Stomach (tissue), 9 donors: Measurements from ENCODE around the gene PSD4. TPM values are rescaled to one million over a fixed set of nuclear protein-coding genes. Genes with fewer than 3 reads are reported as not detected.

Source experiments
- DNase-seq, 2 donors: peaks; one replicate each; pipeline versions ENCODE4 v3.0.0 to v3.0.0-alpha.2; 2013 to 2019
- H3K27ac ChIP-seq, 5 donors: fragments of 200-600 bp in 4 of 5; sonication (generic) in 4 of 5; one replicate each; pipeline ENCODE4 v1.5.1; 2013 to 2019; ENCODE audit warnings: mild to moderate bottlenecking in 1 of 5, moderate library complexity in 1 of 5
- H3K27me3 ChIP-seq, 3 donors: fragments of 200-600 bp; sonication (generic); one replicate each; pipeline ENCODE4 v1.5.1; 2017 to 2019; ENCODE audit warnings: mixed run types in 1 of 3
- H3K36me3 ChIP-seq, 4 donors: fragments of 200-600 bp; sonication (generic); 1 replicate in 3 of 4; 2 replicates in 1 of 4; pipeline ENCODE4 v1.5.1; 2016 to 2019
- H3K4me1 ChIP-seq, 4 donors: fragments of 200-600 bp; sonication (generic); one replicate each; pipeline ENCODE4 v1.5.1; 2016 to 2019
- H3K4me3 ChIP-seq, 4 donors: fragments of 200-600 bp; sonication (generic) in 3 of 4; one replicate each; pipeline ENCODE4 v1.5.1; 2016 to 2019; ENCODE audit warnings: mild to moderate bottlenecking in 1 of 4
- H3K9me3 ChIP-seq, 4 donors: fragments of 200-600 bp; sonication (generic); one replicate each; pipeline ENCODE4 v1.5.1; 2016 to 2019
- EP300 ChIP-seq: sonication (generic); formaldehyde crosslinking; IDR thresholded peaks from one replicate; pipeline ENCODE4 v1.6.1; 2017; ENCODE audit warnings: antibody characterized with exemption
- POLR2A ChIP-seq, 4 donors: fragments of 450-650 bp; IDR thresholded peaks; one replicate each; pipeline ENCODE4 v1.6.1; 2016; ENCODE audit warnings: antibody characterized with exemption in 4 of 4, control low read depth in 2 of 4, mild to moderate bottlenecking in 1 of 4, moderate library complexity in 1 of 4
- POLR2AphosphoS5 ChIP-seq, 3 donors: sonication (generic); formaldehyde crosslinking; IDR thresholded peaks; one replicate each; pipeline ENCODE4 v1.6.1; 2016; ENCODE audit warnings: antibody characterized with exemption in 3 of 3
- WGBS, 5 donors: extraction: QIAGEN DNeasy Blood & Tissue Kit in 3 of 5; methylation state at CpG; one replicate each; pipeline versions ENCODE4 v1.1.5 to v1.1.7; 2013 to 2018; 5-methylcytosine and 5-hydroxymethylcytosine counted together
- intact Hi-C: fragments of 100-400 bp; cut with DNase I; formaldehyde crosslinking; loops from one replicate; pipeline ENCODE4 v1.15.1; 2023; ENCODE audit warnings: low total_unique reads
- polyA plus RNA-seq, 3 donors: library from polyadenylated mRNA; stranded (reverse); fragments of 200-250 nt; gene quantifications; one replicate each; pipeline ENCODE4 v1.2.3, GENCODE V29; 2013
- total RNA-seq, 5 donors: library from RNA; depleted of rRNA; stranded (reverse); fragments of >200 nt; gene quantifications; one replicate each; pipeline versions ENCODE4 v1.1.0 to v1.2.3, GENCODE V29; 2014 to 2016
- TF ChIP-seq, protein P1 (sequence below), 7 experiments: fragments of 450-650 bp in 4 of 7; fragments of 200-600 bp in 3 of 7; sonication (generic) in 3 of 7; IDR thresholded peaks; one replicate each; pipeline ENCODE4 v1.5.1; 2016 to 2019; ENCODE audit warnings: antibody characterized with exemption in 7 of 7, control low read depth in 2 of 7, mild to moderate bottlenecking in 1 of 7
- donor health status: healthy with polysubstance abuse.
- donor health status: Bipolar disorder and iron deficiency.
- donor health status: healthy.

Gene PSD4
- total and polyA plus RNA-seq, 8 donors = 19.9 to 146 (median 36.4) TPM

DNA sequence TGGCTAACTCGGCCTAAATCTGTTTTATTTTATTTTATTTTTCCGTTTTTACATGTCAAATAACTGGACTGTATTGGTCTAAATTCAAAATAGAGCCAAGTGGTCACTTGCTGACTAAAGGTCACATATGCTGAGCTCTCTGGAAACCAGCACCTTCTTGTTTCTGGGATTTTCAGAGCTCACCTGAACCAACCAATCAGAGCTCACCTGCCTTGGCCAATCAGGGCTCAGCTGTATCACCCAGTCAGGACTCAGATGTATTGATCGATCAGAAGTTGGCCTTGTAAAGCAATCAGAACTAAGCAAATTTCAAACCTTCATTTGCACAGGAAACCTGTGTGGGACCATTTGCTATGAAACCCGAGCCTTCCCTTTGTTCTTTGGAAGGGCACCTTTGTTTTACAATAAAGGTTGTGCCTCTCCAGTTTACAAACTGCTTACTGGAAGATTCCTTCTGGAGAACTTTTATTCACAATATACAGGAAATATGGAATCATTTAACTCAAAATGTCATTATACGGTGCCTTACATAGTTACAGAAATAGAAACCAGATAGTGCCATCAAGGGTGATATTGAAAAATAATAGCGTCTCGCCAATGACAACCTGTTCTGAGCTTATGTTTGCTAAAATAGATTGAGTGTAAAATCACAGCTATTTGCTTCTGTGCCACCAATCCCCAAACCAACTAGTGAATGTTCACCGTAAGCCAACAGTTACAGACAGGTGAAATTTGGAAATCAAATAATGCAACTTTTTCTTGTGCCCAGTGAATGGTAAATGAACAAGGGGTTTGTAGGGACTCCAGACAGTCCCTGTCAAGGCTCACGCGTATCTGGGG, 17.3 kb upstream of the PSD4 start:
- DNase-seq = peak in 1 of 2 donors; percentile 49
- Histone ChIP-seq H3K4me1 (peaks cover 10 to 39% (median 31%) of the 10 kb centered on the region in 4 donors), H3K36me3 (no peaks in the 10 kb centered on the region), H3K27me3 (peaks cover 0 to 29% (median 0%) of the 10 kb centered on the region in 3 donors), H3K4me3 (peak overlapping the region; percentile 54 to 66 (median 63)), H3K27ac (peak overlapping the region; percentile 63 to 97 (median 89)), H3K9me3 (no peaks in the 10 kb centered on the region)
- 33 to 46% (median 40%) methylated on average over 10 of the region's 10 CpGs for WGBS, 5 donors
- intact Hi-C loops = no loop called here
- TF ChIP-seq EP300 = no peak
- TF ChIP-seq POLR2AphosphoS5 (IDR thresholded peaks at IDR 0.05) = no peak
- no peak for TF ChIP-seq POLR2A (IDR thresholded peaks at IDR 0.05)
- TF ChIP-seq, protein P1, sequence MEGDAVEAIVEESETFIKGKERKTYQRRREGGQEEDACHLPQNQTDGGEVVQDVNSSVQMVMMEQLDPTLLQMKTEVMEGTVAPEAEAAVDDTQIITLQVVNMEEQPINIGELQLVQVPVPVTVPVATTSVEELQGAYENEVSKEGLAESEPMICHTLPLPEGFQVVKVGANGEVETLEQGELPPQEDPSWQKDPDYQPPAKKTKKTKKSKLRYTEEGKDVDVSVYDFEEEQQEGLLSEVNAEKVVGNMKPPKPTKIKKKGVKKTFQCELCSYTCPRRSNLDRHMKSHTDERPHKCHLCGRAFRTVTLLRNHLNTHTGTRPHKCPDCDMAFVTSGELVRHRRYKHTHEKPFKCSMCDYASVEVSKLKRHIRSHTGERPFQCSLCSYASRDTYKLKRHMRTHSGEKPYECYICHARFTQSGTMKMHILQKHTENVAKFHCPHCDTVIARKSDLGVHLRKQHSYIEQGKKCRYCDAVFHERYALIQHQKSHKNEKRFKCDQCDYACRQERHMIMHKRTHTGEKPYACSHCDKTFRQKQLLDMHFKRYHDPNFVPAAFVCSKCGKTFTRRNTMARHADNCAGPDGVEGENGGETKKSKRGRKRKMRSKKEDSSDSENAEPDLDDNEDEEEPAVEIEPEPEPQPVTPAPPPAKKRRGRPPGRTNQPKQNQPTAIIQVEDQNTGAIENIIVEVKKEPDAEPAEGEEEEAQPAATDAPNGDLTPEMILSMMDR (IDR thresholded peaks at IDR 0.05) = no peak

- DNase-seq = peak; percentile 85 to 93
- TF ChIP-seq EP300 (no peak), POLR2AphosphoS5 (IDR thresholded peaks at IDR 0.05) (peak in 1 of 3 donors; percentile 48), POLR2A (IDR thresholded peaks at IDR 0.05) (no peak)
- TF ChIP-seq, protein P1 (IDR thresholded peaks at IDR 0.05) = no peak
- no peaks in the 10 kb centered on the region for H3K36me3 ChIP-seq
- peaks cover 10 to 39% (median 31%) of the 10 kb centered on the region in 4 donors for H3K4me1 ChIP-seq
- peak overlapping the region; percentile 87 to 98 (median 89) for H3K27ac ChIP-seq
- no peaks in the 10 kb centered on the region for H3K9me3 ChIP-seq
- peak overlapping the region; percentile 54 to 66 (median 63) for H3K4me3 ChIP-seq
- peaks cover 0 to 29% (median 0%) of the 10 kb centered on the region in 3 donors for H3K27me3 ChIP-seq
- WGBS, 5 donors = 1 to 4% (median 1%) methylated on average over 17 to 92 of the region's 92 CpGs
- intact Hi-C loops = no loop called here
Measured at GRCh38 chr2:113157118-113157896, 16.5 kb upstream of the PSD4 start.

DNA sequence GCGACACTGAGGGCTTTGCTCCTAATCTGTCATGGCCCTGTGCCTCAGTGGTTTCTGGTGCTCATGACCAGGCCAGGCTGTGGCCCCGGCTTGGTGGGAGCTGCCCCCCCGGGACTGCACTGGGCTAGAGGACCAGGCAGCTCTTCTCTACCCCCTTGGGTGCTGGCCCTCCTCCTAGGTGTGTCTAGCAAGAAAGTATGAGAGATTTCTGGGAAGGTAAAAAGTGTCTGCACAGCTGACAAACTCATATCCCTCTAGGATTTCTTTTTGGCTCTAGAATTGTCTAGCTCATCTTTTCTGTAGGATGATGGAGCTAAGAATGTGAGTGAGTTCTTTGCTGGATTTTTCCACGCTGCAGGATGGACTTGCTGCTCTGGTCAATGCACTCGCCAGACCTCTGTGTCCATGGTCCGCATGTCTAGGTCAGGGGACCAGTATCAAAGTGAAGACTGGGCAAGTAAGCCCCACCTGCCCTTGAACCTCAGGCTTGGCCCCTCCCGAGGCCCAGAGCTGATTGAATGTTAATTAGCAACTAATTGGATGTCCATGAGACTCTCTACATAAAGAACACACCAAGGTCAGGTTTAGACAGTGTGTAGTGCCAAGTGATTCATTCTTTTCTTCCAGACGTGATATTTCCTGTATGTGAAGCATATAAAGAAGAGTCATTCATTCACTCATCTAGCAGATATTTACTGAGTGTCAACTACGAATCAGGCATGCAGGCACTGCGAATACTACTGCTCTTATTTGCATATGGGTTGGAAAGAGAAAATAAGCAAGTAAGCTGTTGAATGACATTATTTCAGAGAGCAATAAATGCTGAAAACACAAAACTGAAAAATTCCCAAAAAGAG, 15.6 kb upstream of the PSD4 start:
- peak overlapping the region; percentile 87 to 98 (median 89) for H3K27ac ChIP-seq
- 15 to 35% (median 23%) methylated on average over 9 to 10 of the region's 10 CpGs for WGBS, 5 donors
- intact Hi-C loops = no loop called here

More for the DNA sequence above, 15.6 kb upstream of the PSD4 start:
- peak overlapping the region; percentile 54 to 66 (median 63) for H3K4me3 ChIP-seq
- no peak for DNase-seq
- H3K9me3 ChIP-seq = no peaks in the 10 kb centered on the region
- H3K27me3 ChIP-seq = peaks cover 0 to 29% (median 0%) of the 10 kb centered on the region in 3 donors
- H3K36me3 ChIP-seq = no peaks in the 10 kb centered on the region
- H3K4me1 ChIP-seq = peaks cover 10 to 39% (median 31%) of the 10 kb centered on the region in 4 donors
- TF ChIP-seq, protein P1 (IDR thresholded peaks at IDR 0.05) = no peak
- no peak for TF ChIP-seq EP300
